Activated naive CD8-positive, alpha-beta T cell (primary cell): Measurements from ENCODE around the gene FER.
"Not testable (repeated sequence)": the region's sequence is repeated elsewhere in the genome, so short reads cannot be mapped to it uniquely, and the experiment has no call there.

Experiments used
- H3K27ac Mint-ChIP-seq: one replicate; pipeline ENCODE4 v1.8.0; 2021; ENCODE audit warnings: mixed read lengths
- H3K27me3 Mint-ChIP-seq: one replicate; pipeline ENCODE4 v1.8.0; 2021; ENCODE audit warnings: mixed read lengths
- H3K36me3 Mint-ChIP-seq: one replicate; pipeline ENCODE4 v1.8.0; 2021; ENCODE audit warnings: mixed read lengths
- H3K4me1 Mint-ChIP-seq: one replicate; pipeline ENCODE4 v1.8.0; 2021; ENCODE audit warnings: low read depth, mixed read lengths
- H3K4me3 Mint-ChIP-seq: one replicate; pipeline ENCODE4 v1.8.0; 2021; ENCODE audit warnings: mild to moderate bottlenecking, mixed read lengths
- H3K9me3 Mint-ChIP-seq: one replicate; pipeline ENCODE4 v1.8.0; 2021; ENCODE audit warnings: low read depth, mixed read lengths

FER gene

GRCh38 chr5:109168151-109168550, 420.5 kb downstream of the FER start:
- Mint-ChIP-seq H3K4me3 (no peak overlapping the region), H3K4me1 (no peaks in the 10 kb centered on the region), H3K27ac (no peak overlapping the region), H3K27me3 (no peaks in the 10 kb centered on the region), H3K36me3 (peaks cover 3% of the 10 kb centered on the region), H3K9me3 (no peaks in the 10 kb centered on the region)

- Mint-ChIP-seq H3K36me3 (peaks cover 2% of the 10 kb centered on the region), H3K4me3 (no peak overlapping the region), H3K27ac (no peak overlapping the region), H3K27me3 (no peaks in the 10 kb centered on the region), H3K4me1 (no peaks in the 10 kb centered on the region), H3K9me3 (no peaks in the 10 kb centered on the region)
Measured at GRCh38 chr5:109170629-109171350, 423.1 kb downstream of the FER start.

- not testable (repeated sequence) for H3K27me3 Mint-ChIP-seq, H3K36me3 Mint-ChIP-seq, H3K4me1 Mint-ChIP-seq
Measured at GRCh38 chr5:109171437-109172073, 423.9 kb downstream of the FER start.

GRCh38 chr5:109173036-109173794, 425.5 kb downstream of the FER start:
- Mint-ChIP-seq H3K36me3 (peaks cover 2% of the 10 kb centered on the region), H3K4me1 (no peaks in the 10 kb centered on the region), H3K27ac (no peak overlapping the region), H3K27me3 (no peaks in the 10 kb centered on the region), H3K4me3 (no peak overlapping the region), H3K9me3 (no peaks in the 10 kb centered on the region)

More at GRCh38 chr5:109171437-109172073, 423.9 kb downstream of the FER start:
- H3K27ac Mint-ChIP-seq, H3K9me3 Mint-ChIP-seq, H3K4me3 Mint-ChIP-seq: not testable (repeated sequence)

GRCh38 chr5:109177227-109177626, 429.5 kb downstream of the FER start:
- no peak overlapping the region for H3K4me3 Mint-ChIP-seq
- peaks cover 4% of the 10 kb centered on the region for H3K36me3 Mint-ChIP-seq
- H3K9me3 Mint-ChIP-seq, result no peaks in the 10 kb centered on the region
- no peaks in the 10 kb centered on the region for H3K27me3 Mint-ChIP-seq
- H3K27ac Mint-ChIP-seq, result no peak overlapping the region
- H3K4me1 Mint-ChIP-seq, result no peaks in the 10 kb centered on the region

- Mint-ChIP-seq H3K27ac (no peak overlapping the region), H3K9me3 (no peaks in the 10 kb centered on the region), H3K4me3 (no peak overlapping the region), H3K27me3 (no peaks in the 10 kb centered on the region), H3K4me1 (no peaks in the 10 kb centered on the region), H3K36me3 (peaks cover 3% of the 10 kb centered on the region)
Measured at GRCh38 chr5:109177782-109178181, 430.1 kb downstream of the FER start.

- no peaks in the 10 kb centered on the region for H3K27me3 Mint-ChIP-seq
- no peaks in the 10 kb centered on the region for H3K4me1 Mint-ChIP-seq
- H3K9me3 Mint-ChIP-seq, result no peaks in the 10 kb centered on the region
- H3K4me3 Mint-ChIP-seq, result no peak overlapping the region
- H3K27ac Mint-ChIP-seq, result no peak overlapping the region
- H3K36me3 Mint-ChIP-seq, result peaks cover 7% of the 10 kb centered on the region
Measured at GRCh38 chr5:109180668-109181067, 433.0 kb downstream of the FER start.

- Mint-ChIP-seq H3K27ac (no peak overlapping the region), H3K4me3 (no peak overlapping the region), H3K9me3 (no peaks in the 10 kb centered on the region), H3K27me3 (no peaks in the 10 kb centered on the region), H3K4me1 (peaks cover 2% of the 10 kb centered on the region), H3K36me3 (peaks cover 17% of the 10 kb centered on the region)
Measured at GRCh38 chr5:109186759-109187158, 439.1 kb downstream of the FER start.

- H3K4me1 Mint-ChIP-seq, result peaks cover 2% of the 10 kb centered on the region
- H3K27me3 Mint-ChIP-seq, result no peaks in the 10 kb centered on the region
- H3K4me3 Mint-ChIP-seq, result no peak overlapping the region
- no peak overlapping the region for H3K27ac Mint-ChIP-seq
- peaks cover 10% of the 10 kb centered on the region for H3K36me3 Mint-ChIP-seq
- no peaks in the 10 kb centered on the region for H3K9me3 Mint-ChIP-seq
Measured at GRCh38 chr5:109191153-109191558, 443.5 kb downstream of the FER start.

GRCh38 chr5:109192027-109192426, 444.3 kb downstream of the FER start:
- peaks cover 9% of the 10 kb centered on the region for H3K36me3 Mint-ChIP-seq
- H3K27ac Mint-ChIP-seq, result no peak overlapping the region
- no peak overlapping the region for H3K4me3 Mint-ChIP-seq
- H3K9me3 Mint-ChIP-seq, result no peaks in the 10 kb centered on the region
- H3K4me1 Mint-ChIP-seq, result peaks cover 2% of the 10 kb centered on the region
- no peaks in the 10 kb centered on the region for H3K27me3 Mint-ChIP-seq

- H3K9me3 Mint-ChIP-seq, result no peaks in the 10 kb centered on the region
- no peaks in the 10 kb centered on the region for H3K27me3 Mint-ChIP-seq
- H3K4me1 Mint-ChIP-seq, result peaks cover 2% of the 10 kb centered on the region
- peaks cover 6% of the 10 kb centered on the region for H3K36me3 Mint-ChIP-seq
- no peak overlapping the region for H3K4me3 Mint-ChIP-seq
- H3K27ac Mint-ChIP-seq, result no peak overlapping the region
Measured at GRCh38 chr5:109192555-109193281, 445.0 kb downstream of the FER start.

GRCh38 chr5:109195667-109196066, 448.0 kb downstream of the FER start:
- H3K27ac Mint-ChIP-seq, result no peak overlapping the region
- peaks cover 2% of the 10 kb centered on the region for H3K36me3 Mint-ChIP-seq
- H3K27me3 Mint-ChIP-seq, result no peaks in the 10 kb centered on the region
- no peak overlapping the region for H3K4me3 Mint-ChIP-seq
- H3K9me3 Mint-ChIP-seq, result no peaks in the 10 kb centered on the region
- H3K4me1 Mint-ChIP-seq, result peaks cover 2% of the 10 kb centered on the region

- no peaks in the 10 kb centered on the region for H3K27me3 Mint-ChIP-seq
- no peaks in the 10 kb centered on the region for H3K9me3 Mint-ChIP-seq
- H3K36me3 Mint-ChIP-seq, result peaks cover 1% of the 10 kb centered on the region
- no peak overlapping the region for H3K27ac Mint-ChIP-seq
- H3K4me3 Mint-ChIP-seq, result no peak overlapping the region
- peaks cover under 1% of the 10 kb centered on the region for H3K4me1 Mint-ChIP-seq
Measured at GRCh38 chr5:109196087-109196822, 448.6 kb downstream of the FER start.

- H3K27ac Mint-ChIP-seq, result no peak overlapping the region
- H3K4me1 Mint-ChIP-seq, result no peaks in the 10 kb centered on the region
- H3K9me3 Mint-ChIP-seq, result no peaks in the 10 kb centered on the region
- no peak overlapping the region for H3K4me3 Mint-ChIP-seq
- no peaks in the 10 kb centered on the region for H3K27me3 Mint-ChIP-seq
- H3K36me3 Mint-ChIP-seq, result no peaks in the 10 kb centered on the region
Measured at GRCh38 chr5:109196823-109197160, 449.1 kb downstream of the FER start.
